Mucosa of descending colon (tissue), 3 donors: ENCODE data around the gene SMARCC2. TPM values are rescaled to one million over a fixed set of nuclear protein-coding genes. Genes with fewer than 3 reads are reported as not detected.
"Not testable (repeated sequence)": the region's sequence is repeated elsewhere in the genome, so short reads cannot be mapped to it uniquely, and the experiment has no call there.

ENCODE experiments used
- ATAC-seq: fragments of 200-7000 bp; cut with Tn5 transposase; one replicate; pipeline ENCODE4 v1.9.1; 2020; ENCODE audit warnings: mild to moderate bottlenecking, moderate library complexity
- DNase-seq, 3 donors: peaks; one replicate each; pipeline ENCODE4 v3.0.0-alpha.2; 2020
- H3K36me3 ChIP-seq: fragments of 200-600 bp; one replicate; pipeline ENCODE4 v1.8.0; 2021; ENCODE audit warnings: low read depth, mild to moderate bottlenecking
- H3K4me1 ChIP-seq: fragments of 200-600 bp; one replicate; pipeline ENCODE4 v1.8.0; 2021; ENCODE audit warnings: low read depth, mild to moderate bottlenecking
- H3K4me3 ChIP-seq: fragments of 200-600 bp; one replicate; pipeline ENCODE4 v1.8.0; 2021; ENCODE audit warnings: mild to moderate bottlenecking
- H3K9me3 ChIP-seq: fragments of 200-600 bp; one replicate; pipeline ENCODE4 v1.8.0; 2021; ENCODE audit warnings: mild to moderate bottlenecking
- CTCF ChIP-seq: fragments of 200-600 bp; IDR thresholded peaks from one replicate; pipeline ENCODE4 v1.8.0; 2022; ENCODE audit warnings: antibody characterized with exemption, mild to moderate bottlenecking
- intact Hi-C, 2 donors: fragments of 100-400 bp; cut with DNase I in 1 of 2; cut with micrococcal nuclease in 1 of 2; formaldehyde crosslinking; loops; one replicate each; pipeline versions ENCODE4 v1.11.0 to v1.11.1; 2022; cut with DNase I, micrococcal nuclease
- total RNA-seq, 3 donors: library from RNA; stranded (reverse); fragmentation: NEBNext Ultra II Directional in 2 of 3; extraction: Animal tissue kit (Norgen Biotek cat#: 25700) in 2 of 3; gene quantifications; one replicate each; pipeline versions ENCODE4 v1.2.1 to v1.2.4, GENCODE V29; 2021 to 2023
- donor health status: DM: no; HTN: no; CAD: no; lungs with moderate emphysema.
- donor health status: DM: no; HTN: no; CAD: no.
- donor health status: DM: no; HTN: yes; CAD: no.

SMARCC2 gene
- total RNA-seq, 3 donors from 2014 or later, result 91.7 to 163 (median 116) TPM

GRCh38 chr12:56198836-56199235 lies 9.6 kb upstream of the SMARCC2 start:
- DNase-seq, result no peak
- intact Hi-C loops, result no loop called here
- H3K36me3 ChIP-seq, result no peaks in the 10 kb centered on the region
- ATAC-seq, result no peak
- no peaks in the 10 kb centered on the region for H3K4me1 ChIP-seq
- TF ChIP-seq CTCF, result no peak
- no peaks in the 10 kb centered on the region for H3K9me3 ChIP-seq
- H3K4me3 ChIP-seq, result no peak overlapping the region

- no peak for DNase-seq
- intact Hi-C loops, result no loop called here
- no peaks in the 10 kb centered on the region for H3K9me3 ChIP-seq
- TF ChIP-seq CTCF, result no peak
- H3K4me3 ChIP-seq, result no peak overlapping the region
- H3K4me1 ChIP-seq, result peaks cover 1% of the 10 kb centered on the region
- no peaks in the 10 kb centered on the region for H3K36me3 ChIP-seq
- no peak for ATAC-seq
Observed at GRCh38 chr12:56197921-56198635, 8.8 kb upstream of the SMARCC2 start.

- DNase-seq, H3K9me3 ChIP-seq, H3K4me3 ChIP-seq, intact Hi-C loops, H3K36me3 ChIP-seq, H3K4me1 ChIP-seq: not testable (repeated sequence)
- ATAC-seq, result peak; percentile 21
Observed at GRCh38 chr12:56196818-56197550, 7.7 kb upstream of the SMARCC2 start.

- ATAC-seq (peak; percentile 19), DNase-seq (peak in 1 of 3 donors; percentile 97)
- Histone ChIP-seq H3K36me3 (no peaks in the 10 kb centered on the region), H3K9me3 (no peaks in the 10 kb centered on the region), H3K4me3 (no peak overlapping the region), H3K4me1 (peaks cover 10% of the 10 kb centered on the region)
- intact Hi-C loops, result no loop called here
- peak; percentile 53 for TF ChIP-seq CTCF
Observed at GRCh38 chr12:56193025-56193578, 3.8 kb upstream of the SMARCC2 start.

- no peak for DNase-seq
Observed at GRCh38 chr12:56192582-56192981, 3.3 kb upstream of the SMARCC2 start.

More at GRCh38 chr12:56192582-56192981, 3.3 kb upstream of the SMARCC2 start:
- intact Hi-C loops, result no loop called here
- peaks cover 15% of the 10 kb centered on the region for H3K4me1 ChIP-seq
- TF ChIP-seq CTCF, result no peak
- ATAC-seq, result no peak
- H3K9me3 ChIP-seq, result no peaks in the 10 kb centered on the region
- no peaks in the 10 kb centered on the region for H3K36me3 ChIP-seq
- H3K4me3 ChIP-seq, result no peak overlapping the region
